H1 (cell line): ENCODE data around the gene GAMT. TPM values are rescaled to one million over a fixed set of nuclear protein-coding genes. Genes with fewer than 3 reads are reported as not detected.

ENCODE experiments used
- MAX ChIP-seq: IDR thresholded peaks from 2 replicates; pipeline ENCODE4 v1.6.1; 2012; ENCODE audit warnings: inconsistent platforms
- PHF8 ChIP-seq: fragments of 200-600 bp; sonication (generic); conservative IDR thresholded peaks from 2 replicates; pipeline ENCODE4 v1.7.1; 2012; ENCODE audit warnings: low read depth, mild to moderate bottlenecking, inconsistent platforms, low read length, moderate library complexity
- TBP ChIP-seq: IDR thresholded peaks from 2 replicates; pipeline ENCODE4 v1.6.1; 2011; ENCODE audit warnings: low read depth, low read length, improper control_type of control experiment
- polyA plus RNA-seq, 7 experiments: library from polyadenylated mRNA; depleted of rRNA in 3 of 7; stranded (reverse) in 5 of 7; unstranded in 2 of 7; fragments of >200 nt in 5 of 7; fragments of 200-250 nt in 2 of 7; gene quantifications; 1 replicate in 5 of 7; 2 replicates in 1 of 7; 4 replicates in 1 of 7; pipeline versions ENCODE4 v1.2.1 to v1.2.3, GENCODE V29; 2011 to 2013; ENCODE audit warnings: missing spikeins in 2 of 7, mixed read lengths in 2 of 7
- total RNA-seq: library from RNA; stranded (reverse); fragmentation: NEBNext Ultra II Directional; extraction: Animal tissue kit (Norgen Biotek cat#: 25700); gene quantifications from 2 replicates; pipeline ENCODE4 v1.2.1, GENCODE V29; 2021

Gene GAMT
- total and polyA plus RNA-seq, 2 of the 8 experiments (the other 6 are each of a cell fraction or from before 2014, with no cell fraction given), result 17.2 to 35.6 TPM

- TF ChIP-seq PHF8, result no peak
- TF ChIP-seq TBP, result no peak
- TF ChIP-seq MAX, result no peak
- TF ChIP-seq, all 59 proteins: peak for 0
These were observed 4.3 kb downstream of the GAMT start (continued) for GRCh38 chr19:1396768-1397679.
